Kidney epithelial cell (primary cell): ENCODE results near the gene OSGIN1. TPM values are rescaled to one million over a fixed set of nuclear protein-coding genes. Genes with fewer than 3 reads are reported as not detected.

ENCODE experiments used
- DNase-seq: peaks from one replicate; pipeline ENCODE4 v3.0.0-alpha.2; 2010; ENCODE audit warnings: low read depth
- H3K27me3 ChIP-seq: 2 replicates; pipeline ENCODE4 v1.6.0; 2011; ENCODE audit warnings: low read length; ENCODE audit not compliant: control insufficient read depth, insufficient read depth
- H3K36me3 ChIP-seq: 2 replicates; pipeline ENCODE4 v1.5.1; 2011; ENCODE audit warnings: low read length; ENCODE audit not compliant: control insufficient read depth, insufficient read depth
- H3K4me3 ChIP-seq: 2 replicates; pipeline ENCODE4 v1.5.1; 2011; ENCODE audit warnings: low read depth, mild to moderate bottlenecking, control low read depth, low read length
- CTCF ChIP-seq: IDR thresholded peaks from 2 replicates; pipeline ENCODE4 v1.5.1; 2011; ENCODE audit warnings: mild to moderate bottlenecking, moderate library complexity, low read length, control low read depth, inconsistent platforms; ENCODE audit not compliant: insufficient read depth, poor library complexity, severe bottlenecking
- total RNA-seq: library from RNA; depleted of rRNA; stranded (reverse); fragments of >200 nt; gene quantifications from 2 replicates; pipeline ENCODE4 v1.2.3, GENCODE V29; 2015

The OSGIN1 gene
- total RNA-seq, 1 donor from 2014 or later, result 8.0 TPM

- TF ChIP-seq CTCF, result no peak
- no peak overlapping the region for H3K4me3 ChIP-seq
- no peak for DNase-seq
- H3K27me3 ChIP-seq, result peaks cover 40% of the 10 kb centered on the region
- H3K36me3 ChIP-seq, result no peaks in the 10 kb centered on the region
These were observed 17.4 kb downstream of the OSGIN1 start for GRCh38 chr16:83970430-83970815.

- no peaks in the 10 kb centered on the region for H3K36me3 ChIP-seq
- TF ChIP-seq CTCF, result no peak
- peaks cover 40% of the 10 kb centered on the region for H3K27me3 ChIP-seq
- no peak for DNase-seq
- H3K4me3 ChIP-seq, result no peak overlapping the region
These were observed 18.4 kb downstream of the OSGIN1 start for GRCh38 chr16:83971165-83972130.

- no peak for DNase-seq
- Histone ChIP-seq H3K36me3 (no peaks in the 10 kb centered on the region), H3K27me3 (peaks cover 41% of the 10 kb centered on the region), H3K4me3 (no peak overlapping the region)
- no peak for TF ChIP-seq CTCF
These were observed 19.4 kb downstream of the OSGIN1 start for GRCh38 chr16:83972256-83973008.

GRCh38 chr16:83973077-83973476 is 20.0 kb downstream of the OSGIN1 start:
- H3K27me3 ChIP-seq, result peaks cover 40% of the 10 kb centered on the region
- H3K4me3 ChIP-seq, result no peak overlapping the region
- DNase-seq, result no peak
- H3K36me3 ChIP-seq, result no peaks in the 10 kb centered on the region
- no peak for TF ChIP-seq CTCF

- Histone ChIP-seq H3K4me3 (no peak overlapping the region), H3K36me3 (no peaks in the 10 kb centered on the region), H3K27me3 (peaks cover 39% of the 10 kb centered on the region)
- no peak for DNase-seq
- no peak for TF ChIP-seq CTCF
These were observed 20.7 kb downstream of the OSGIN1 start for GRCh38 chr16:83973581-83974385.
